ENCODE results near the gene FNDC3A. TPM values are rescaled to one million over a fixed set of nuclear protein-coding genes. Genes with fewer than 3 reads are reported as not detected.

Gene FNDC3A
- polyA plus RNA-seq, 1 of the 3 experiments (the other 2 are of a cell fraction), result 27.7 TPM

DNA sequence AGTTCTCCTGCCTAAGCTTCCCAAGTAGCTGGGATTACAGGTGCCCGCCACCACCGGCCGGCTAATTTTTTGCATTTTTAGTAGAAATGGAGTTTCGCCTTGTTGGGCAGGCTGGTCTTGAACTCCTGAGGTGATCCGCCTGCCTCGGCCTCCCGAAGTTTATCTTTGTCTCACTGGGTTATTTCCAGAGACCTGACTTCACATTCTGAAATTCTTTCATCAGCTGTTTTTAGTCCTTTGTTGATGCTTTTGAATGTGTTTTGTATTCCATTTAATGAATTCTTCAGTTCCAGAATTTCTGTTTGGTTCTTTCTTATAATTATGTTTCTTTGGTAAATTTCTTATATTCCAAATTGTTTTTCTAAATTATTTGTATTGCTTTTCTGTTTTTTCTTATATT lies 189.0 kb downstream of the FNDC3A start:
- 93% methylated on average over 7 of the region's 7 CpGs for WGBS (ENCODE audit: low lambda C conversion rate)
- DNase-seq, result no peak
- Histone ChIP-seq H3K27me3 (ENCODE audit: insufficient read depth) (no peaks in the 10 kb centered on the region), H2AFZ (ENCODE audit: low read depth) (no peak overlapping the region), H4K20me1 (ENCODE audit: insufficient read depth) (peaks cover 7% of the 10 kb centered on the region; the same call in 1 of the 2 replicates), H3K36me3 (replicated peaks in 1 of 2; ENCODE audit: control insufficient read depth in 1 of 2, insufficient read depth in 2 of 2, low read length in 1 of 2) (peaks cover 32 to 64% of the 10 kb centered on the region in 2 experiments), H3K9me2 (no peaks in the 10 kb centered on the region), H3K9ac (no peak overlapping the region), H3K4me2 (no peak overlapping the region), H3F3A (replicated peaks; ENCODE audit: insufficient read depth) (no peaks in the 10 kb centered on the region), H3K27ac (ENCODE audit: low read depth in 2 of 2, low read length in 1 of 2) (no peak overlapping the region), H3K9me3 (no peaks in the 10 kb centered on the region), H3K4me3 (ENCODE audit: low read depth in 2 of 2, low read length in 1 of 2) (no peak overlapping the region), H3K4me1 (ENCODE audit: control insufficient read depth in 1 of 2, insufficient read depth in 2 of 2, low read depth in 1 of 2, low read length in 1 of 2) (no peaks in the 10 kb centered on the region), H3K79me2 (ENCODE audit: insufficient read depth) (peaks cover 51% of the 10 kb centered on the region)
- TF ChIP-seq, protein P1, sequence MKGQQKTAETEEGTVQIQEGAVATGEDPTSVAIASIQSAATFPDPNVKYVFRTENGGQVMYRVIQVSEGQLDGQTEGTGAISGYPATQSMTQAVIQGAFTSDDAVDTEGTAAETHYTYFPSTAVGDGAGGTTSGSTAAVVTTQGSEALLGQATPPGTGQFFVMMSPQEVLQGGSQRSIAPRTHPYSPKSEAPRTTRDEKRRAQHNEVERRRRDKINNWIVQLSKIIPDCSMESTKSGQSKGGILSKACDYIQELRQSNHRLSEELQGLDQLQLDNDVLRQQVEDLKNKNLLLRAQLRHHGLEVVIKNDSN (IDR thresholded peaks at IDR 0.05; ENCODE audit: borderline replicate concordance, low read depth), result no peak
- TF ChIP-seq, protein P2, sequence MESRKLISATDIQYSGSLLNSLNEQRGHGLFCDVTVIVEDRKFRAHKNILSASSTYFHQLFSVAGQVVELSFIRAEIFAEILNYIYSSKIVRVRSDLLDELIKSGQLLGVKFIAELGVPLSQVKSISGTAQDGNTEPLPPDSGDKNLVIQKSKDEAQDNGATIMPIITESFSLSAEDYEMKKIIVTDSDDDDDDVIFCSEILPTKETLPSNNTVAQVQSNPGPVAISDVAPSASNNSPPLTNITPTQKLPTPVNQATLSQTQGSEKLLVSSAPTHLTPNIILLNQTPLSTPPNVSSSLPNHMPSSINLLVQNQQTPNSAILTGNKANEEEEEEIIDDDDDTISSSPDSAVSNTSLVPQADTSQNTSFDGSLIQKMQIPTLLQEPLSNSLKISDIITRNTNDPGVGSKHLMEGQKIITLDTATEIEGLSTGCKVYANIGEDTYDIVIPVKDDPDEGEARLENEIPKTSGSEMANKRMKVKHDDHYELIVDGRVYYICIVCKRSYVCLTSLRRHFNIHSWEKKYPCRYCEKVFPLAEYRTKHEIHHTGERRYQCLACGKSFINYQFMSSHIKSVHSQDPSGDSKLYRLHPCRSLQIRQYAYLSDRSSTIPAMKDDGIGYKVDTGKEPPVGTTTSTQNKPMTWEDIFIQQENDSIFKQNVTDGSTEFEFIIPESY (IDR thresholded peaks at IDR 0.05; ENCODE audit: borderline replicate concordance, low read depth), result no peak
- no peak for TF ChIP-seq TEAD4 (IDR thresholded peaks at IDR 0.05; ENCODE audit: borderline replicate concordance, insufficient read depth)
- no peak for TF ChIP-seq TAF1 (IDR thresholded peaks at IDR 0.05; ENCODE audit: borderline replicate concordance, low read depth, low read length)
- POLR2A ChIA-PET, result no interaction called here
- CTCF ChIA-PET, result no interaction called here

DNA sequence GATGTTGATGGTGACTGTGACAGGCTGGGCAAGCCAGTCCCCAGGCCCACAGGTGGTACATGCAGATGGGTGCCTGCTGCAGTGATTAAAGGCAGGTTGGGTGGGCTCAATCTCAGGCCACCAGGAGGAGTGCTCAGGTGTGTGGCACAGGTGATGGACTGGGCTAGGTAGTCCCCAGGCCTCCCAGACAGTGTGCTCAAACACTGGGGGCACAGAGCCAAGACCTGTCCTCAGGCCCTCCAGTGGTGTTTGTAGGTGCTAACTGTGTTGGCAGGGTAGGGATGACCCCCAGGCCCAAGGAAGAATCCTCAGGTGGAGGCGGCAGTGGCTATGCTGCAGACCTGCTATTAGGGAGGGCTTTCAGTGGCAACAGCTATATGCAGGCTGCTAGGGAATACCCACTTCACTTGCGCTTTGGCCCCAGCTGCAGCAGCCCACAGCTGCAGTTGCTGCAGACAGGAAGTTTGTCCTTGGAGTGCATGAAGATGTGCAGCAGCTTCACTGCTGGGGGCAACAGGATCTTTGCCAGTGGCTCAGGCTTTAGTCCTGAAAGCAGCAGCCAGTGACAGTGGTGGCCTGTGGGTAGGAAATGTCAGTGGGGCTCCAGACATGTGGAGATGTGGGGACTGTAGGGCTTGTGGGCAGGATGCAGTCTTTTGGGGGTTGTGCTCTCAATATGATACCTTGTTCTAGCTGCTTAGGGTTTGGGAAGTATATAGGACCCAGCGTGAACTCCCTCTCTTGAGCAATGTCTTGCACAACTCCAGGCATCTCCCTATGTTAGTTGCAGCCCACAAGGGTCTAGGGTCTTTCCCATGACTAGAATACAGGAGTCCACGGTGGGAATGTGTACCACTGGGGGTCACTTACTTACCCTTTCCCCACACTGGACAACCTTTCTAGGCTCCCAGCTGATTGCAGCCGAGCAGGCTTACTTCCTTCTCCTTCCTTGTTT lies 190.4 kb downstream of the FNDC3A start:
- peaks cover 46 to 76% of the 10 kb centered on the region in 2 experiments for H3K36me3 ChIP-seq (replicated peaks in 1 of 2; ENCODE audit: control insufficient read depth in 1 of 2, insufficient read depth in 2 of 2, low read length in 1 of 2)
- H3K4me3 ChIP-seq (ENCODE audit: low read depth in 2 of 2, low read length in 1 of 2), result no peak overlapping the region
- H3K79me2 ChIP-seq (ENCODE audit: insufficient read depth), result peaks cover 47% of the 10 kb centered on the region
- no peak overlapping the region for H3K27ac ChIP-seq (ENCODE audit: low read depth in 2 of 2, low read length in 1 of 2)
- ChIA-PET CTCF (no interaction called here), POLR2A (no interaction called here)
- no peak overlapping the region for H3K4me2 ChIP-seq
- H3K27me3 ChIP-seq (ENCODE audit: insufficient read depth), result no peaks in the 10 kb centered on the region
- no peaks in the 10 kb centered on the region for H3K9me3 ChIP-seq
- TF ChIP-seq, protein P3, sequence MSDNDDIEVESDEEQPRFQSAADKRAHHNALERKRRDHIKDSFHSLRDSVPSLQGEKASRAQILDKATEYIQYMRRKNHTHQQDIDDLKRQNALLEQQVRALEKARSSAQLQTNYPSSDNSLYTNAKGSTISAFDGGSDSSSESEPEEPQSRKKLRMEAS (IDR thresholded peaks at IDR 0.05; ENCODE audit: low read depth), result no peak
- TF ChIP-seq FOXM1 (IDR thresholded peaks at IDR 0.05; ENCODE audit: low read depth) (no peak), FOXJ3 (CRISPR knock-in tag; IDR thresholded peaks at IDR 0.05) (no peak), RCOR1 (IDR thresholded peaks at IDR 0.05; ENCODE audit: low read length) (no peak), RXRA (IDR thresholded peaks at IDR 0.05; ENCODE audit: borderline replicate concordance, low read depth) (no peak), SMC3 (IDR thresholded peaks at IDR 0.05; ENCODE audit: low read depth, low read length) (no peak), GABPA (IDR thresholded peaks at IDR 0.05; ENCODE audit: low read depth) (no peak), RFX5 (IDR thresholded peaks at IDR 0.05; ENCODE audit: low read length) (no peak), FOSL2 (IDR thresholded peaks at IDR 0.05; ENCODE audit: borderline replicate concordance, low read depth) (no peak), EZH2phosphoT487 (IDR thresholded peaks at IDR 0.05; ENCODE audit: borderline replicate concordance, low read depth) (no peak), EP300 (IDR thresholded peaks at IDR 0.05; ENCODE audit: borderline replicate concordance in 1 of 2, low read depth in 1 of 2, low read length in 1 of 2) (no peak)
- TF ChIP-seq, protein P4, sequence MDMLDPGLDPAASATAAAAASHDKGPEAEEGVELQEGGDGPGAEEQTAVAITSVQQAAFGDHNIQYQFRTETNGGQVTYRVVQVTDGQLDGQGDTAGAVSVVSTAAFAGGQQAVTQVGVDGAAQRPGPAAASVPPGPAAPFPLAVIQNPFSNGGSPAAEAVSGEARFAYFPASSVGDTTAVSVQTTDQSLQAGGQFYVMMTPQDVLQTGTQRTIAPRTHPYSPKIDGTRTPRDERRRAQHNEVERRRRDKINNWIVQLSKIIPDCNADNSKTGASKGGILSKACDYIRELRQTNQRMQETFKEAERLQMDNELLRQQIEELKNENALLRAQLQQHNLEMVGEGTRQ (IDR thresholded peaks at IDR 0.05; ENCODE audit: borderline replicate concordance, low read depth, low read length), result no peak
- no peak for DNase-seq
- H3F3A ChIP-seq (replicated peaks; ENCODE audit: insufficient read depth), result no peaks in the 10 kb centered on the region
- H4K20me1 ChIP-seq (ENCODE audit: insufficient read depth), result peaks cover 7% of the 10 kb centered on the region; the same call in 1 of the 2 replicates
- no peaks in the 10 kb centered on the region for H3K9me2 ChIP-seq
- H2AFZ ChIP-seq (ENCODE audit: low read depth), result no peak overlapping the region
- H3K9ac ChIP-seq, result no peak overlapping the region
- no peaks in the 10 kb centered on the region for H3K4me1 ChIP-seq (ENCODE audit: control insufficient read depth in 1 of 2, insufficient read depth in 2 of 2, low read depth in 1 of 2, low read length in 1 of 2)
- WGBS (ENCODE audit: low lambda C conversion rate), result 93% methylated on average over 4 of the region's 5 CpGs

Data from SK-N-SH (cell line).